CD8-positive, alpha-beta memory T cell (primary cell): ENCODE results near the gene PRRC2B. TPM values are rescaled to one million over a fixed set of nuclear protein-coding genes. Genes with fewer than 3 reads are reported as not detected.
"Not testable (repeated sequence)": the region's sequence is repeated elsewhere in the genome, so short reads cannot be mapped to it uniquely, and the experiment has no call there.

Experiments
- CTCF ChIA-PET: fragments of 350-600 bp; sonication (Branson Sonifier 250); formaldehyde crosslinking; loops from one replicate; lab custom pipeline; 2021; ENCODE audit warnings: antibody characterized with exemption; lab: Charles Lee
- POLR2A ChIA-PET: fragments of 350-600 bp; sonication (Branson Sonifier 250); formaldehyde crosslinking; loops from one replicate; lab custom pipeline; 2021; ENCODE audit warnings: antibody characterized with exemption; lab: Charles Lee
- DNase-seq, 5 donors: peaks; one replicate each; pipeline versions ENCODE4 v3.0.0 to v3.0.0-alpha.2; 2020 to 2022; ENCODE audit warnings: mixed read lengths in 1 of 5
- H3K27ac ChIP-seq: one replicate; pipeline ENCODE4 v1.7.0; 2013; ENCODE audit warnings: low read depth, mild to moderate bottlenecking, low read length, moderate library complexity
- H3K27me3 ChIP-seq: 2 replicates; pipeline ENCODE4 v1.7.0; 2013; ENCODE audit warnings: low read length, mild to moderate bottlenecking; ENCODE audit not compliant: insufficient read depth, poor library complexity, severe bottlenecking
- H3K36me3 ChIP-seq: 2 replicates; pipeline ENCODE4 v1.7.0; 2013; ENCODE audit warnings: mild to moderate bottlenecking, low read length, moderate library complexity; ENCODE audit not compliant: insufficient read depth
- H3K4me1 ChIP-seq: 2 replicates; pipeline ENCODE4 v1.7.0; 2013; ENCODE audit warnings: mild to moderate bottlenecking, low read length, moderate library complexity; ENCODE audit not compliant: insufficient read depth
- H3K4me3 ChIP-seq: 2 replicates; pipeline ENCODE4 v1.7.0; 2013; ENCODE audit warnings: mild to moderate bottlenecking, low read length
- H3K9me3 ChIP-seq: 2 replicates; pipeline ENCODE4 v1.7.0; 2013; ENCODE audit warnings: mild to moderate bottlenecking, low read length
- H3K27ac Mint-ChIP-seq, 8 donors: one replicate each; pipeline ENCODE4 v1.8.0; 2020 to 2021; ENCODE audit warnings: mixed read lengths in 8 of 8, mild to moderate bottlenecking in 6 of 8, inconsistent platforms in 3 of 8, moderate library complexity in 3 of 8
- H3K27me3 Mint-ChIP-seq, 2 donors: one replicate each; pipeline ENCODE4 v1.8.0; 2020 to 2021; ENCODE audit warnings: mixed read lengths in 2 of 2, mild to moderate bottlenecking in 1 of 2, moderate library complexity in 1 of 2
- H3K36me3 Mint-ChIP-seq, 3 donors: one replicate each; pipeline ENCODE4 v1.8.0; 2020 to 2021; ENCODE audit warnings: mixed read lengths in 3 of 3, inconsistent platforms in 1 of 3, mild to moderate bottlenecking in 1 of 3
- H3K4me1 Mint-ChIP-seq, 3 donors: one replicate each; pipeline ENCODE4 v1.8.0; 2020 to 2021; ENCODE audit warnings: mixed read lengths in 3 of 3, inconsistent platforms in 1 of 3, mild to moderate bottlenecking in 1 of 3
- H3K4me3 Mint-ChIP-seq, 7 donors: one replicate each; pipeline ENCODE4 v1.8.0; 2020 to 2021; ENCODE audit warnings: mixed read lengths in 7 of 7, mild to moderate bottlenecking in 6 of 7, moderate library complexity in 4 of 7, inconsistent platforms in 2 of 7
- H3K9me3 Mint-ChIP-seq, 5 donors: one replicate each; pipeline ENCODE4 v1.8.0; 2020 to 2022; ENCODE audit warnings: mixed read lengths in 5 of 5, mild to moderate bottlenecking in 3 of 5, moderate library complexity in 2 of 5, inconsistent platforms in 1 of 5
- polyA plus RNA-seq: library from polyadenylated mRNA; unstranded; fragments of 300-500 nt; fragmentation: Illumina TruSeq; gene quantifications from one replicate; pipeline ENCODE4 v1.2.3, GENCODE V29; 2021
- total RNA-seq, 2 experiments: library from RNA; stranded (reverse); gene quantifications; one replicate each; pipeline ENCODE4 v1.2.3, GENCODE V29; 2021

Gene PRRC2B
- total and polyA plus RNA-seq, 3 experiments from 2014 or later = 42.1 to 146 (median 146) TPM

DNA sequence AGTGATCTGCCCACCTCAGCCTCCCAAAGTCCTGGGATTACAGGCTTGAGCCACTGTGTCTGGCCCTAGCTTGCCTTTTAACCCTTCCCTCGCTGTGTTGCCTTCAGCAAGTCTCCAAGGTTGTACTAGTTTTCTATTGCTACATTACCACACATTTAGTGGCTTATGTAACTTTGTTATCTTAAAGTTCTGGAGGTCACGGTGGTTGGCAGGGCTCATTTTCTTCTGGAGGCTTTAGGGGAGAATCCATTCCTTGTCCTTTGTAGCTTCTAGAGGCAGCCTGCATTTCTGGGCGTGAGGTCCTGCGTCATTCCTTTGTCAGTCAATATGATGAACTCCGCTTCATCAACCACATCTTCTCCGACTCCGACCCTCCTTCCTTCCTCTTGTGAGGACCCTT lies 2.9 kb upstream of the PRRC2B start:
- POLR2A ChIA-PET = interaction anchor here (1.0 kb wide), 1 partner anchor 12 kb away, joined by 3 read pairs; no protein-coding TSS in a partner anchor
- no peak overlapping the region for H3K27ac ChIP-seq

DNA sequence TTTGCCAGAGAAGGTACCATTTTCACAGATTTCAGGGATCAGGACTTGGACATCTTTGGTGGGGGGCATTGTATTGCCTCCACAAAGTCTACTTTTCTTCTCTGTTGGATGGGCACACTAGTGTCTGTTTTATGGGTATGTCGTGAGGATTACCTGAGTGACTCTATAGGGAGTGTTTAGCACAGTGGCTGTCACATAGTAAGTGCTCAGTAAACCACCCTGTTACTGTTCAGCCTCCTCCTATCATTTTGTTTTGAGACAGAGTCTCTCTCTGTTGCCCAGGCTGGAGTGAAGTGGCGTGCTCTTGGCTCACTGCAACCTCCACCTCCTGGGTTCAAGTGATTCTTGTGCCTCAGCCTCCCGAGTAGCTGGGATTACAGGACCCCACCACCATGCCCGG lies 2.4 kb upstream of the PRRC2B start:
- Histone ChIP-seq H3K4me3 (no peak overlapping the region), H3K27ac (no peak overlapping the region), H3K27me3 (no peaks in the 10 kb centered on the region), H3K4me1 (peaks cover 21% of the 10 kb centered on the region), H3K9me3 (no peaks in the 10 kb centered on the region), H3K36me3 (no peaks in the 10 kb centered on the region)
- Mint-ChIP-seq H3K27me3 (peaks cover 0 to 7% of the 10 kb centered on the region in 2 donors), H3K4me3 (peak overlapping the region in 1 of 7 donors; percentile 44), H3K9me3 (no peaks in the 10 kb centered on the region), H3K27ac (peak overlapping the region in 1 of 8 donors; percentile 73), H3K36me3 (peaks cover 0 to 11% (median 0%) of the 10 kb centered on the region in 3 donors), H3K4me1 (peaks cover 23 to 24% (median 24%) of the 10 kb centered on the region in 3 donors)
- ChIA-PET POLR2A (interaction anchor here (0.7 kb wide), 1 partner anchor 342 kb away, joined by 7 read pairs; no protein-coding TSS in a partner anchor), CTCF (interaction anchor here (1.2 kb wide), 1 partner anchor 26 kb away, joined by 3 read pairs; no protein-coding TSS in a partner anchor)
- DNase-seq = no peak

More for the DNA sequence above, 2.9 kb upstream of the PRRC2B start:
- no peaks in the 10 kb centered on the region for H3K36me3 ChIP-seq
- peak overlapping the region in 1 of 7 donors; percentile 19 for H3K4me3 Mint-ChIP-seq
- DNase-seq = no peak
- peaks cover 19 to 20% (median 20%) of the 10 kb centered on the region in 3 donors for H3K4me1 Mint-ChIP-seq
- peaks cover 0 to 7% of the 10 kb centered on the region in 2 donors for H3K27me3 Mint-ChIP-seq
- peak overlapping the region in 1 of 8 donors; percentile 73 for H3K27ac Mint-ChIP-seq
- H3K27me3 ChIP-seq = no peaks in the 10 kb centered on the region
- no peaks in the 10 kb centered on the region for H3K9me3 ChIP-seq
- H3K4me1 ChIP-seq = peaks cover 16% of the 10 kb centered on the region
- CTCF ChIA-PET = interaction anchor here (1.2 to 1.4 kb wide), 2 partner anchors 27 to 41 kb away, joined by 3 read pairs; no protein-coding TSS in a partner anchor
- peaks cover 0 to 10% (median 0%) of the 10 kb centered on the region in 3 donors for H3K36me3 Mint-ChIP-seq
- no peak overlapping the region for H3K4me3 ChIP-seq
- H3K9me3 Mint-ChIP-seq = no peaks in the 10 kb centered on the region

DNA sequence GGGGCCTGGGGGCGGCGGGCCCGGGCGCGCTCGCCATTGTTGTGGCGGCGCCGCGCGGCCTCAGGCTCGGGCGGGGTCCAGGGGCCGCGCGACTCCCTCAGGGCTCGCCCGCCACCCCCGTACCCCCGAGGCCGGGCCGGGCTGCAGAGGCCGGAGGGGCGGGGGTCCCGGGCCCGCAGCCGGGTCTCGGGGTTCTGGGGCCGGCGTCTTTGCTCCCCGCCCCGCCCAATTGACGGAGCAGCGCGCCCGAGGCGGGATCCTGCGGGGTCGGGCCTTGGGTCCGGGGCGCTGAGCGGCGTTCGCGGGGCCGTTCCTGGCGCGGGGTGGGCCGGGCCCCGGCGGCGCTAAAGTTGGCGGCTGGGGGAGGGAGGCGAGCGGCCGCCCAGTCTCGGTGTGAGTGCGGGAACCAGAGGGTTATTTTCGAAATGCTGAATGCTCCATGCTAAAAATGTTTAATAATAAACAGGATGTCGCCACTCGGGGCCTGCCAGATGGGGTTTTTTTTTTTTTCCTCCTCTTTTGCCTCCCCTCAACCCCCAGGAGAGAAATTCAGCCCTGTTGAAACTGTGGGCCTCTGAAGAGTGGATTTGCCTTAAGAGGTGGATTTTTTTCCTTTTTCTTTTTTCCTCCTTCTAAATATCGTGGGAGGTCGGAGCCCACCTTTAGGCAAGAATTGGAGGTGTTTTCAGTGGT lies 724 bp downstream of the PRRC2B start:
- ChIA-PET CTCF (interaction anchor here (1.0 to 1.3 kb wide), 2 partner anchors 22 to 45 kb away, joined by 3 to 4 read pairs; no protein-coding TSS in a partner anchor), POLR2A (interaction anchor here (0.6 to 1.0 kb wide), 3 partner anchors 11 to 21 kb away, joined by 3 to 10 read pairs (median 3); no protein-coding TSS in a partner anchor)
- Histone ChIP-seq H3K9me3 (no peaks in the 10 kb centered on the region), H3K36me3 (no peaks in the 10 kb centered on the region), H3K27ac (peak overlapping the region; percentile 82), H3K4me3 (peak overlapping the region; percentile 75), H3K4me1 (peaks cover 48% of the 10 kb centered on the region), H3K27me3 (no peaks in the 10 kb centered on the region)
- Mint-ChIP-seq H3K9me3 (no peaks in the 10 kb centered on the region), H3K4me1 (peaks cover 50 to 53% (median 53%) of the 10 kb centered on the region in 3 donors), H3K36me3 (peaks cover 0 to 15% (median 0%) of the 10 kb centered on the region in 3 donors), H3K27ac (peak overlapping the region; percentile 90 to 99 (median 96)), H3K27me3 (peaks cover 0 to 7% of the 10 kb centered on the region in 2 donors), H3K4me3 (peak overlapping the region; percentile 82 to 97 (median 92))
- peak; percentile 40 to 73 (median 60) for DNase-seq

DNA sequence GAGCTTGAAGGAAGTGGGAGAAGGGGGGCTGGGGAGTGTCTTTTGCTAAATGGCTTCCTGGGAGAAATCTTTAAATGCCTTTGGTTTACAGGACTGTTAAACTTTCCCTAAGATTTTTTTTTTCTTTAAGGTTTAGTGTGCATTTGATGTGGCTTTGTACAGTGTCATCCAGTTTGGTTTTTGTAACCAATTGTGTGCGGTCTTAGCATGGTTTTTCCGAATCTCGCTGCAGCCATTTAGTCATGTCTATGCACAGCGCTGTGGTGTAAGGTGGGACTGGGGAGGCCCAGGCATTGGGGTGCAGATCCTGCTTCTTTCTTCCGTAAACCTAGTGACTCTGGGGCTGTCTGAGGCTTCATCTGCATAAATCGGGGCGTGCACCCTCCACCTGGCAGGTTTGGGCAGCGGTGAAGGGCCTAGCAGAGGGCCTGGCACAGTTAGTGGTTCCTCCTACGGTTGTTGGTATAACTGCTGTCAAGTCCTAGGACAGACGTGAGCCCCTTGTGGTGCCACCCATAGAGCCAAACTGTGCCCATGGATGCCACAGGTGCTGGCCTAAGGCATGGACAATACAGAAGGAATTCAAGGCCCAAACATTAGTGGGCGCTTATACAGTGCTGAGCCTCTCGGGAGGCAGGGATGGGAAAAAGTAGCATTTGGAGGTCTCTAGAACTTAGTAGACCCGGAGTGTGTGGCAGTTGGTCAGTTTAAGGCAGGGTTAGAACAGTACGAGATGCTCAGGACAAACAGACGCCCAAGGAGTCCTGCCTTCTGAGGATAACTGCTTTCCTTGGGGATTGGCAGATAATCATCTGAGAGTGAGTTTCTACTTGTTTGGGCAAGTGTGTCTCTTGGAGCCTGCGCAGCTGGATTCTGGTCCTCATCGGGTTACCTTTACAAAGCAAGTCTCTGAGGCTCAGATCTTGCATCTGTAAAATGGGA lies 1.5 kb downstream of the PRRC2B start:
- peak; percentile 64 to 89 (median 80) for DNase-seq
- Histone ChIP-seq H3K4me3 (peak overlapping the region; percentile 75), H3K27ac (peak overlapping the region; percentile 82), H3K27me3 (no peaks in the 10 kb centered on the region), H3K9me3 (no peaks in the 10 kb centered on the region), H3K36me3 (no peaks in the 10 kb centered on the region), H3K4me1 (peaks cover 56% of the 10 kb centered on the region)
- H3K4me1 Mint-ChIP-seq = peaks cover 57 to 61% (median 61%) of the 10 kb centered on the region in 3 donors
- CTCF ChIA-PET = interaction anchor here (1.0 to 3.0 kb wide), 5 partner anchors 10 to 45 kb away, joined by 3 to 21 read pairs (median 4); no protein-coding TSS in a partner anchor
- H3K36me3 Mint-ChIP-seq = peaks cover 0 to 15% (median 0%) of the 10 kb centered on the region in 3 donors
- no peaks in the 10 kb centered on the region for H3K9me3 Mint-ChIP-seq
- H3K27me3 Mint-ChIP-seq = peaks cover 0 to 7% of the 10 kb centered on the region in 2 donors
- POLR2A ChIA-PET = interaction anchor here (0.6 to 1.0 kb wide), 3 partner anchors 12 to 22 kb away, joined by 3 to 10 read pairs (median 3); no protein-coding TSS in a partner anchor
- peak overlapping the region; percentile 82 to 97 (median 92) for H3K4me3 Mint-ChIP-seq
- H3K27ac Mint-ChIP-seq = peak overlapping the region; percentile 90 to 99 (median 96)

DNA sequence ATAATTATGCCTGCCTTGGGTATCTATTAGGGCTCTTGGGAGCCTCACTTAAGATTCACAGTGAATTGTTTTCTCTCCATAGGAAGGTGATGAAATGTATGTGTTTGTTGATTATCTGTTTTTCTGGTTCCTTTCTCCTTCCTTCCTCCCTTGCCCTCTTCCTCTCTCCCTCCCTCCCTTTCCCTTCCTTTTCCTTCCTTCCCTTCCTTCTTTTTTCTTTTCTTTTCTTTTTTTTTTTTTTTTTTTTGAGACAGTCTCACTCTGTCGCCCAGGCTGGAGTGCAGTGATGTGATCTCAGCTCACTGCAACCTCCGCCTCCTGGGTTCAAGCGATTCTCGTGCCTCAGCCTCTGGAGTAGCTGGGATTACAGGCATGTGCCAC lies 2.2 kb downstream of the PRRC2B start:
- not testable (repeated sequence) for H3K9me3 Mint-ChIP-seq, H3K27me3 ChIP-seq, H3K27me3 Mint-ChIP-seq, DNase-seq, H3K36me3 ChIP-seq, H3K9me3 ChIP-seq
- Mint-ChIP-seq H3K36me3 (peaks cover 0 to 15% (median 0%) of the 10 kb centered on the region in 3 donors), H3K27ac (peak overlapping the region; percentile 90 to 99 (median 96)), H3K4me3 (peak overlapping the region; percentile 82 to 97 (median 92)), H3K4me1 (peaks cover 63 to 68% (median 67%) of the 10 kb centered on the region in 3 donors)
- Histone ChIP-seq H3K4me1 (peaks cover 63% of the 10 kb centered on the region), H3K27ac (peak overlapping the region; percentile 82), H3K4me3 (peak overlapping the region; percentile 75)
- CTCF ChIA-PET = interaction anchor here (1.3 to 3.0 kb wide), 4 partner anchors 9 to 23 kb away, joined by 3 to 21 read pairs (median 6); no protein-coding TSS in a partner anchor
- POLR2A ChIA-PET = interaction anchor here (0.8 to 2.8 kb wide), 2 partner anchors 10 to 12 kb away, joined by 3 to 23 read pairs; no protein-coding TSS in a partner anchor

- H3K27me3 ChIP-seq = no peaks in the 10 kb centered on the region
- POLR2A ChIA-PET = interaction anchor here (0.7 to 2.8 kb wide), 3 partner anchors 9 to 297 kb away, joined by 3 to 23 read pairs (median 4); no protein-coding TSS in a partner anchor
- H3K9me3 Mint-ChIP-seq = no peaks in the 10 kb centered on the region
- H3K27me3 Mint-ChIP-seq = peaks cover 0 to 7% of the 10 kb centered on the region in 2 donors
- peaks cover 66 to 71% (median 70%) of the 10 kb centered on the region in 3 donors for H3K4me1 Mint-ChIP-seq
- H3K36me3 Mint-ChIP-seq = peaks cover 0 to 15% (median 0%) of the 10 kb centered on the region in 3 donors
- CTCF ChIA-PET = interaction anchor here (0.7 to 3.0 kb wide), 7 partner anchors 9 to 331 kb away, joined by 3 to 21 read pairs (median 4); no protein-coding TSS in a partner anchor
- no peaks in the 10 kb centered on the region for H3K36me3 ChIP-seq
- peak overlapping the region; percentile 22 for H3K27ac ChIP-seq
- H3K4me1 ChIP-seq = peaks cover 66% of the 10 kb centered on the region
- H3K9me3 ChIP-seq = no peaks in the 10 kb centered on the region
- H3K4me3 Mint-ChIP-seq = peak overlapping the region; percentile 70 to 95 (median 89)
- H3K4me3 ChIP-seq = peak overlapping the region; percentile 3
- DNase-seq = no peak
- H3K27ac Mint-ChIP-seq = peak overlapping the region in 7 of 8 donors; percentile 76 to 96 (median 94)
Measured at GRCh38 chr9:131396626-131397025, 2.7 kb downstream of the PRRC2B start.
